Neural cell (in vitro differentiated cells): ENCODE measurements around the gene ZNF587B. TPM values are rescaled to one million over a fixed set of nuclear protein-coding genes. Genes with fewer than 3 reads are reported as not detected.

Experiments
- H2AFZ ChIP-seq: fragments of 200-600, 300-800 bp; sonication (generic), shearing (Covaris generic); 2 replicates; pipeline ENCODE4 v1.6.0; 2014; ENCODE audit warnings: low read depth, mild to moderate bottlenecking, antibody characterized with exemption, low read length, moderate library complexity
- H3F3A ChIP-seq: fragments of 200-600 bp; shearing (Covaris generic); 2 replicates; pipeline ENCODE4 v1.6.1; 2016; ENCODE audit warnings: mild to moderate bottlenecking, moderate library complexity, mixed read lengths, antibody characterized with exemption, low read length; ENCODE audit not compliant: insufficient read depth, poor library complexity, severe bottlenecking
- H3K27ac ChIP-seq: fragments of 200-600, 300-800 bp; sonication (generic), shearing (Covaris generic); 2 replicates; pipeline ENCODE4 v1.5.1; 2014; ENCODE audit warnings: mild to moderate bottlenecking, low read length, moderate library complexity
- H3K27me3 ChIP-seq: fragments of 300-800, 200-600 bp; sonication (generic), shearing (Covaris generic); 2 replicates; pipeline ENCODE4 v1.6.0; 2014; ENCODE audit warnings: mild to moderate bottlenecking, low read depth, low read length, moderate library complexity; ENCODE audit not compliant: insufficient read depth
- H3K36me3 ChIP-seq: fragments of 300-800, 200-600 bp; sonication (generic), shearing (Covaris generic); 2 replicates; pipeline ENCODE4 v1.5.1; 2014; ENCODE audit warnings: mild to moderate bottlenecking, antibody characterized with exemption, low read length, moderate library complexity; ENCODE audit not compliant: insufficient read depth
- H3K4me2 ChIP-seq: fragments of 300-800, 200-600 bp; sonication (generic), shearing (Covaris generic); 2 replicates; pipeline ENCODE4 v1.6.0; 2014; ENCODE audit warnings: mild to moderate bottlenecking, low read length
- H3K4me3 ChIP-seq: fragments of 300-800, 200-600 bp; sonication (generic), shearing (Covaris generic); 2 replicates; pipeline ENCODE4 v1.5.1; 2014; ENCODE audit warnings: mild to moderate bottlenecking, low read length, moderate library complexity
- H3K79me2 ChIP-seq: fragments of 200-600 bp; shearing (Covaris generic); replicated peaks from 2 replicates; pipeline ENCODE4 v1.6.0; 2014; ENCODE audit warnings: mild to moderate bottlenecking, low read length, moderate library complexity; ENCODE audit not compliant: insufficient read depth
- H3K9ac ChIP-seq: fragments of 300-800, 200-600 bp; sonication (generic), shearing (Covaris generic); 2 replicates; pipeline ENCODE4 v1.6.1; 2016; ENCODE audit warnings: mild to moderate bottlenecking, low read length, mixed read lengths
- H3K9me2 ChIP-seq: fragments of 200-600 bp; shearing (Covaris generic); 2 replicates; pipeline ENCODE4 v1.6.1; 2016; ENCODE audit warnings: mild to moderate bottlenecking, low read length, mixed read lengths; ENCODE audit not compliant: insufficient read depth
- H3K9me3 ChIP-seq: fragments of 200-600, 300-800 bp; sonication (generic), shearing (Covaris generic); 2 replicates; pipeline ENCODE4 v1.6.1; 2016; ENCODE audit warnings: mild to moderate bottlenecking, mixed run types, low read length, moderate library complexity, mixed read lengths
- H4K20me1 ChIP-seq: fragments of 200-600 bp; shearing (Covaris generic); 2 replicates; pipeline ENCODE4 v1.6.1; 2016; ENCODE audit warnings: mild to moderate bottlenecking, mixed run types; ENCODE audit not compliant: insufficient read depth
- CTCF ChIP-seq: fragments of 450-650 bp; IDR thresholded peaks from 2 replicates; pipeline ENCODE4 v1.5.1; 2014; ENCODE audit warnings: antibody characterized with exemption, mild to moderate bottlenecking, moderate library complexity; ENCODE audit not compliant: poor library complexity, severe bottlenecking
- EP300 ChIP-seq: fragments of 450-650 bp; conservative IDR thresholded peaks from 2 replicates; pipeline ENCODE4 v1.6.1; 2014; ENCODE audit warnings: antibody characterized with exemption, mild to moderate bottlenecking, moderate library complexity; ENCODE audit not compliant: poor library complexity, severe bottlenecking
- EZH2 ChIP-seq: fragments of 200-600, 300-800 bp; shearing (Covaris generic), sonication (generic); IDR thresholded peaks from 2 replicates; pipeline ENCODE4 v1.6.1; 2014; ENCODE audit warnings: antibody characterized with exemption, low read length, borderline replicate concordance, mild to moderate bottlenecking; ENCODE audit not compliant: insufficient read depth, poor library complexity, severe bottlenecking
- MXI1 ChIP-seq: fragments of 450-650 bp; conservative IDR thresholded peaks from 2 replicates; pipeline ENCODE4 v1.6.1; 2014; ENCODE audit warnings: antibody characterized with exemption, mild to moderate bottlenecking; ENCODE audit not compliant: poor library complexity, severe bottlenecking
- POLR2AphosphoS5 ChIP-seq: IDR thresholded peaks from 2 replicates; pipeline ENCODE4 v1.6.1; 2012
- RAD21 ChIP-seq: fragments of 450-650 bp; conservative IDR thresholded peaks from 2 replicates; pipeline ENCODE4 v1.6.1; 2014; ENCODE audit warnings: antibody characterized with exemption, mild to moderate bottlenecking, moderate library complexity
- REST ChIP-seq: IDR thresholded peaks from 2 replicates; pipeline ENCODE4 v1.6.1; 2012; ENCODE audit warnings: borderline replicate concordance
- SMC3 ChIP-seq: fragments of 450-650 bp; conservative IDR thresholded peaks from 2 replicates; pipeline ENCODE4 v1.6.1; 2014; ENCODE audit warnings: antibody characterized with exemption, mild to moderate bottlenecking, moderate library complexity; ENCODE audit not compliant: poor library complexity
- TAF1 ChIP-seq: IDR thresholded peaks from 2 replicates; pipeline ENCODE4 v1.6.1; 2012; ENCODE audit warnings: low read depth
- polyA plus RNA-seq: library from polyadenylated mRNA; depleted of rRNA; stranded (reverse); fragments of >200 nt; gene quantifications from 2 replicates; pipeline ENCODE4 v1.2.3, GENCODE V29; 2014

The ZNF587B gene
- polyA plus RNA-seq, 1 donor from 2014 or later, result 5.7 TPM

DNA sequence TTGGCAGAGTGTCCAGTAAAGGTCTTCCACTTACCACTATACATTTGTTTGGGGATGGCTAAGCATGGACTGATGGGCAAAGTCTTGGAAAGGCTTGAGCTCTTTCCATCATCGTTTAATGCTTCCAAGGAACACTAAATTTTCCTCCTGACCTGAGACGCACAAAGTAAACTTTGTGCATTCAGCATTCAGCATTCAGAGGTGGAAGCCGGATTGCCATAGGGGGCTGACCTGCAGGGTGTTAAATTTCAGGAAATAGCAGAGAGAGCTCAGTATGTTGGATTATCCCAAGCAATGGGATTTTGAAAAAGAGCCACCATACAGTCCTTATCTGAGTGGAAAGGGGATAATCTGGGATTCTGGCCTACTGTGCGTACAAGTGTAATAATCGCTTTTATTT, 29.4 kb upstream of the ZNF587B start:
- TF ChIP-seq RAD21 (no peak), REST (no peak), SMC3 (no peak), EZH2 (no peak), TAF1 (no peak), POLR2AphosphoS5 (no peak)
- H3K27me3 ChIP-seq, result no peaks in the 10 kb centered on the region
- no peaks in the 10 kb centered on the region for H4K20me1 ChIP-seq
- H3K36me3 ChIP-seq, result no peaks in the 10 kb centered on the region
- no peak overlapping the region for H3K4me2 ChIP-seq
- no peaks in the 10 kb centered on the region for H3K79me2 ChIP-seq
- H3K9me2 ChIP-seq, result no peaks in the 10 kb centered on the region
- H3K4me3 ChIP-seq, result no peak overlapping the region
- H3K9ac ChIP-seq, result no peak overlapping the region
- H3F3A ChIP-seq, result peaks cover 3% of the 10 kb centered on the region
- no peak overlapping the region for H3K27ac ChIP-seq
- no peak overlapping the region for H2AFZ ChIP-seq
- no peaks in the 10 kb centered on the region for H3K9me3 ChIP-seq

DNA sequence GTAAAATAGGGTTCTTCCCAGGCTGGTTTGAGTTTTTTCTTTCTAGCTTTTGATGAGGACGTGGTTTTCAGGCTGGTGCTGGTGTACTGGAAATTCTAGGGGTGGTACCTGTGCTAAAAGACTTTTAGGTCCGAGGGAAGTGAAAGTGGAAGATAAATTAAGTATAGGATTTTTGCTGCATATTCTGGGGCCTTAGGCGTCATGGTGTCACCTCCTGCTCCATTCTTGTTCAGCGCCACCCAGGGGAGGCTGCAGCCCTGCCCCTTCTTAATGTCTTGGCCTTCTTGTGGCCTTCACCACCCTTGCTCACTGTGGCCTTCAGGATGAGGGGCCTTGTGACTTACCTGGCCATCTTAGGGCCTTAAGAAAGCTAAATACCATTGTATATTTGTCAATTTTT, 27.8 kb upstream of the ZNF587B start:
- no peaks in the 10 kb centered on the region for H3K9me3 ChIP-seq
- no peak overlapping the region for H3K9ac ChIP-seq
- no peak overlapping the region for H3K4me3 ChIP-seq
- peaks cover 3% of the 10 kb centered on the region for H3F3A ChIP-seq
- no peak overlapping the region for H3K27ac ChIP-seq
- H2AFZ ChIP-seq, result no peak overlapping the region
- no peaks in the 10 kb centered on the region for H3K36me3 ChIP-seq
- H4K20me1 ChIP-seq, result no peaks in the 10 kb centered on the region
- TF ChIP-seq TAF1 (no peak), MXI1 (no peak), SMC3 (no peak), CTCF (no peak), RAD21 (no peak), REST (no peak), EZH2 (no peak), EP300 (no peak)
- no peak overlapping the region for H3K4me2 ChIP-seq
- H3K79me2 ChIP-seq, result peaks cover under 1% of the 10 kb centered on the region
- no peaks in the 10 kb centered on the region for H3K9me2 ChIP-seq
- H3K27me3 ChIP-seq, result no peaks in the 10 kb centered on the region
